HG02885 (cell line): Measurements from ENCODE around the gene PIAS4.

Experiments
- ATAC-seq: cut with Tn5 transposase; IDR thresholded peaks from one replicate; pipeline ENCODE4 v1.9.1; 2021; ENCODE audit warnings: mild to moderate bottlenecking; ENCODE audit not compliant: unreplicated experiment, poor library complexity

Gene PIAS4

GRCh38 chr19:4066682-4067395 lies 59.3 kb downstream of the PIAS4 start, which contains the start of gene ZBTB7A:
Gene ZBTB7A, minus strand, starts transcription at chr19:4066899. Its CDS starts 11,667 bp downstream, at chr19:4055232.
- no peak for ATAC-seq

- no peak for ATAC-seq
Observed at GRCh38 chr19:4067396-4068046, 60.0 kb downstream of the PIAS4 start.

GRCh38 chr19:4068047-4068966 lies 60.8 kb downstream of the PIAS4 start:
- ATAC-seq, result no peak

GRCh38 chr19:4069331-4069959 lies 61.9 kb downstream of the PIAS4 start:
- ATAC-seq, result no peak

- ATAC-seq, result no peak
Observed at GRCh38 chr19:4071610-4072009, 64.1 kb downstream of the PIAS4 start.

- ATAC-seq, result no peak
Observed at GRCh38 chr19:4075373-4075772, 67.8 kb downstream of the PIAS4 start.

GRCh38 chr19:4077007-4077374 lies 69.5 kb downstream of the PIAS4 start:
- no peak for ATAC-seq

GRCh38 chr19:4077800-4078684 lies 70.5 kb downstream of the PIAS4 start:
- no peak for ATAC-seq

GRCh38 chr19:4080473-4080872 lies 72.9 kb downstream of the PIAS4 start:
- no peak for ATAC-seq

GRCh38 chr19:4081441-4082129 lies 74.0 kb downstream of the PIAS4 start:
- no peak for ATAC-seq

- ATAC-seq, result no peak
Observed at GRCh38 chr19:4082172-4082571, 74.6 kb downstream of the PIAS4 start.

- no peak for ATAC-seq
Observed at GRCh38 chr19:4083677-4084546, 76.4 kb downstream of the PIAS4 start.

GRCh38 chr19:4084547-4084877 lies 77.0 kb downstream of the PIAS4 start:
- no peak for ATAC-seq

- ATAC-seq, result no peak
Observed at GRCh38 chr19:4086411-4086867, 78.9 kb downstream of the PIAS4 start.

GRCh38 chr19:4087787-4088679 lies 80.5 kb downstream of the PIAS4 start:
- ATAC-seq, result no peak

- no peak for ATAC-seq
Observed at GRCh38 chr19:4088975-4089374, 81.4 kb downstream of the PIAS4 start.
